GM23338 (cell line): ENCODE measurements around the gene RSU1. TPM values are rescaled to one million over a fixed set of nuclear protein-coding genes. Genes with fewer than 3 reads are reported as not detected.
A peak's percentile ranks its signal among the peaks of the same experiment; 100 is the strongest.

ENCODE experiments used
- ATAC-seq: fragments of 200-7000 bp; cut with Tn5 transposase; 3 replicates; pipeline ENCODE4 v1.9.1; 2020
- DNase-seq: peaks from one replicate; pipeline ENCODE4 v3.0.0-alpha.2; 2015; ENCODE audit warnings: low spot score
- H2AFZ ChIP-seq: fragments of 200-600 bp; sonication (generic); 2 replicates; pipeline ENCODE4 v1.8.0; 2016; ENCODE audit warnings: antibody characterized with exemption, mild to moderate bottlenecking, moderate library complexity
- H3F3A ChIP-seq: fragments of 200-600 bp; sonication (generic); replicated peaks from 2 replicates; pipeline ENCODE4 v1.8.0; 2017; ENCODE audit warnings: antibody characterized with exemption, mixed run types, low read depth
- H3K27ac ChIP-seq: fragments of 200-600 bp; sonication (generic); 2 replicates; pipeline ENCODE4 v1.6.1; 2016; ENCODE audit warnings: low read depth
- H3K27me3 ChIP-seq: fragments of 200-600 bp; sonication (generic); 2 replicates; pipeline ENCODE4 v1.8.0; 2016; ENCODE audit warnings: mild to moderate bottlenecking, mixed run types, moderate library complexity; ENCODE audit not compliant: insufficient read depth
- H3K36me3 ChIP-seq: fragments of 200-600 bp; sonication (generic); 2 replicates; pipeline ENCODE4 v1.8.0; 2016; ENCODE audit warnings: mild to moderate bottlenecking; ENCODE audit not compliant: insufficient read depth
- H3K4me1 ChIP-seq: fragments of 200-600 bp; sonication (generic); 2 replicates; pipeline ENCODE4 v1.8.0; 2016; ENCODE audit warnings: mild to moderate bottlenecking, moderate library complexity; ENCODE audit not compliant: insufficient read depth
- H3K4me2 ChIP-seq: fragments of 200-600 bp; sonication (generic); 2 replicates; pipeline ENCODE4 v1.7.1; 2017; ENCODE audit warnings: mixed run types
- H3K4me3 ChIP-seq: fragments of 200-600 bp; sonication (generic); 2 replicates; pipeline ENCODE4 v1.6.1; 2016; ENCODE audit warnings: mixed run types
- H3K79me2 ChIP-seq: fragments of 200-600 bp; sonication (generic); replicated peaks from 2 replicates; pipeline ENCODE4 v1.8.0; 2017; ENCODE audit warnings: mild to moderate bottlenecking; ENCODE audit not compliant: insufficient read depth
- H3K9me2 ChIP-seq: fragments of 200-600 bp; sonication (generic); 2 replicates; pipeline ENCODE4 v1.8.0; 2017; ENCODE audit not compliant: insufficient read depth
- H4K20me1 ChIP-seq: fragments of 200-600 bp; sonication (generic); replicated peaks from 2 replicates; pipeline ENCODE4 v1.8.0; 2017; ENCODE audit warnings: mild to moderate bottlenecking; ENCODE audit not compliant: insufficient read depth
- H3K27ac Mint-ChIP-seq: 2 replicates; pipeline ENCODE4 v1.8.0; 2020; ENCODE audit warnings: inconsistent platforms, mild to moderate bottlenecking, moderate library complexity, mixed read lengths
- H3K27me3 Mint-ChIP-seq: 3 replicates; pipeline ENCODE4 v1.8.0; 2022; ENCODE audit warnings: low read depth, mild to moderate bottlenecking, moderate library complexity, mixed read lengths, inconsistent platforms; ENCODE audit not compliant: insufficient read depth, poor library complexity
- H3K36me3 Mint-ChIP-seq: 3 replicates; pipeline ENCODE4 v1.8.0; 2021; ENCODE audit warnings: low read depth, mild to moderate bottlenecking, inconsistent platforms, moderate library complexity, mixed read lengths
- H3K4me1 Mint-ChIP-seq: 3 replicates; pipeline ENCODE4 v1.8.0; 2020; ENCODE audit warnings: mild to moderate bottlenecking, inconsistent platforms, mixed read lengths
- H3K4me3 Mint-ChIP-seq: 3 replicates; pipeline ENCODE4 v1.8.0; 2021; ENCODE audit warnings: moderate library complexity, mild to moderate bottlenecking, inconsistent platforms, mixed read lengths
- H3K9me3 Mint-ChIP-seq: 3 replicates; pipeline ENCODE4 v1.8.0; 2020; ENCODE audit warnings: moderate library complexity, mild to moderate bottlenecking, inconsistent platforms, mixed read lengths
- EZH2 ChIP-seq: fragments of 200-600 bp; sonication (generic); IDR thresholded peaks from one replicate; pipeline ENCODE4 v1.8.0; 2017; ENCODE audit warnings: antibody characterized with exemption, mild to moderate bottlenecking, low read depth; ENCODE audit not compliant: unreplicated experiment
- EZH2phosphoT487 ChIP-seq: fragments of 200-600 bp; sonication (generic); IDR thresholded peaks from one replicate; pipeline ENCODE4 v1.8.1; 2018; ENCODE audit warnings: antibody characterized with exemption; ENCODE audit not compliant: unreplicated experiment
- NANOG ChIP-seq: IDR thresholded peaks from 2 replicates; pipeline ENCODE4 v1.6.1; 2016; ENCODE audit warnings: antibody characterized with exemption, borderline replicate concordance
- POLR2AphosphoS5 ChIP-seq: IDR thresholded peaks from 2 replicates; pipeline ENCODE4 v1.6.1; 2016; ENCODE audit warnings: antibody characterized with exemption, low read depth
- STAT1 ChIP-seq: IDR thresholded peaks from one replicate; pipeline ENCODE4 v1.6.1; 2016; ENCODE audit warnings: antibody characterized with exemption; ENCODE audit not compliant: unreplicated experiment
- polyA plus RNA-seq: library from polyadenylated mRNA; unstranded; fragments of >200 nt; fragmentation: Nextera tagmentation; extraction: Ambion mirVana; gene quantifications from 2 replicates; pipeline ENCODE4 v1.2.1, GENCODE V29; 2016
- total RNA-seq: library from RNA; depleted of rRNA; stranded (reverse); fragments of >200 nt; shearing (Covaris generic); gene quantifications from 2 replicates; pipeline ENCODE4 v1.2.3, GENCODE V29; 2014
- TF ChIP-seq, protein P1 (sequence below), 2 experiments: fragments of 200-600 bp in 1 of 2; sonication (generic) in 1 of 2; conservative IDR thresholded peaks; 2 replicates each; pipeline versions ENCODE4 v1.5.1 to v1.6.1; 2016 to 2017; ENCODE audit warnings: antibody characterized with exemption in 2 of 2, low read depth in 2 of 2, mild to moderate bottlenecking in 2 of 2, moderate library complexity in 1 of 2
- TF ChIP-seq, protein P2 (sequence below): IDR thresholded peaks from 2 replicates; pipeline ENCODE4 v1.6.1; 2016; ENCODE audit warnings: antibody characterized with exemption

RSU1 gene
- total and polyA plus RNA-seq, 2 experiments from 2014 or later = 62.7 to 96.2 TPM

DNA sequence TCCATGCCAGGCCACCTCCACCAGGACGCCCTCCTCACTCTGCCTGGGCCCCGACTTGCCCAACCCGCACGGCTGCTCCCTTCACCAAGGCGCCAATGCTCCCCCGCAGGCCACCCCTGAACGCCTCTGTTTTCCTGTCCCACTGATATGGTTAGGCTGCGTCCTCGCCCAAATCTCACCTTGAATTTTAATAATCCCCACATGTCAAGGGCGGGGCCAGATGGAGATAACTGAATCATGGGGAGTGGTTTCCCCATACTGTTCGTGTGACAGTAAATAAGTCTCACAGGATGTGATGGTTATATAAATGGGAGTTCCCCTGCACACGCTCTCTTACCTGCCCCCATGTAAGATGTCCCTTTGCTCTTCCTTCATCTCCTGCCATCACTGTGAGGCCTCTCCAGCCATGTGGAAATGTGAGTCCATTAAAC lies 29.8 kb downstream of the RSU1 start (continued):
- TF ChIP-seq, protein P1, sequence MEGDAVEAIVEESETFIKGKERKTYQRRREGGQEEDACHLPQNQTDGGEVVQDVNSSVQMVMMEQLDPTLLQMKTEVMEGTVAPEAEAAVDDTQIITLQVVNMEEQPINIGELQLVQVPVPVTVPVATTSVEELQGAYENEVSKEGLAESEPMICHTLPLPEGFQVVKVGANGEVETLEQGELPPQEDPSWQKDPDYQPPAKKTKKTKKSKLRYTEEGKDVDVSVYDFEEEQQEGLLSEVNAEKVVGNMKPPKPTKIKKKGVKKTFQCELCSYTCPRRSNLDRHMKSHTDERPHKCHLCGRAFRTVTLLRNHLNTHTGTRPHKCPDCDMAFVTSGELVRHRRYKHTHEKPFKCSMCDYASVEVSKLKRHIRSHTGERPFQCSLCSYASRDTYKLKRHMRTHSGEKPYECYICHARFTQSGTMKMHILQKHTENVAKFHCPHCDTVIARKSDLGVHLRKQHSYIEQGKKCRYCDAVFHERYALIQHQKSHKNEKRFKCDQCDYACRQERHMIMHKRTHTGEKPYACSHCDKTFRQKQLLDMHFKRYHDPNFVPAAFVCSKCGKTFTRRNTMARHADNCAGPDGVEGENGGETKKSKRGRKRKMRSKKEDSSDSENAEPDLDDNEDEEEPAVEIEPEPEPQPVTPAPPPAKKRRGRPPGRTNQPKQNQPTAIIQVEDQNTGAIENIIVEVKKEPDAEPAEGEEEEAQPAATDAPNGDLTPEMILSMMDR (conservative IDR thresholded peaks at IDR 0.05; ENCODE audit: low read depth in 2 of 2) = no peak
- TF ChIP-seq NANOG (no peak), EZH2phosphoT487 (no peak), STAT1 (no peak), EZH2 (no peak)

DNA sequence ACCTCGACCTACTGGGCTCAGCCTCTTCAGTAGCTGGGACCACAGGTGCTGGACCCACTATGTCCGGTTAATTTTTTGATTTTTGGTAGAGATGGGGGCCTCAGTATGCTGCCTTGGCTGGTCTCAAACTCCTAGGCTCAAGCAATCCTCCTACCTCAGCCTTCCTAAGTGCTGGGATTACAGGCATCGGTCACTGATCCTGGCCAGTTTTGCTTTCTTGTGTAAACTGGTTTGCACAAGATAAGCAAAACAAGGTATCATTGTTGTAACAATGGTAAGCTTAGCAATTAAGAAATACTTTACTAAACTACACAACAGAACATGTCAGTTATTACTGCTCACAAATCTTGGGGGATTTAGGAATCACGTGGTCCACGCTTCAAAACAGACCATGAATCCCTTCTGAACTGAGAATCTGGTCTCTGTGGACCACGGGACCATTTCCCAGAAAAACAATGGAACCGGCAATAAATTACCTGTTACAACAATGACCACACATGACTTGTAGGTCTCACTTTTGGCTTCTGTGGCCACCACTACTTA lies 36.8 kb downstream of the RSU1 start:
- 0 out of 2 replicates have a peak overlapping the region, but pooled peaks have one; percentile 68 for H3K4me2 ChIP-seq
- no peaks in the 10 kb centered on the region for H3K36me3 ChIP-seq
- H3K4me3 ChIP-seq = no peak overlapping the region
- H3K27ac Mint-ChIP-seq = 0 out of 2 replicates have a peak overlapping the region, but pooled peaks have one; percentile 47
- no peaks in the 10 kb centered on the region for H3F3A ChIP-seq
- no peaks in the 10 kb centered on the region for H4K20me1 ChIP-seq
- TF ChIP-seq, protein P1 (conservative IDR thresholded peaks at IDR 0.05; ENCODE audit: low read depth in 2 of 2) = no peak
- no peak for TF ChIP-seq POLR2AphosphoS5
- no peak for TF ChIP-seq EZH2phosphoT487
- no peak for TF ChIP-seq NANOG
- TF ChIP-seq EZH2 = no peak
- H3K9me2 ChIP-seq = no peaks in the 10 kb centered on the region
- H3K36me3 Mint-ChIP-seq = no peaks in the 10 kb centered on the region
- H2AFZ ChIP-seq = no peak overlapping the region
- no peak overlapping the region; the same call in 1 of the 2 replicates for H3K27ac ChIP-seq
- H3K79me2 ChIP-seq = peaks cover 4% of the 10 kb centered on the region; the same call in 1 of the 2 replicates
- DNase-seq (no peak), ATAC-seq (no peak)
- H3K27me3 ChIP-seq = no peaks in the 10 kb centered on the region
- H3K27me3 Mint-ChIP-seq = peaks cover 3% of the 10 kb centered on the region
- H3K9me3 Mint-ChIP-seq = no peaks in the 10 kb centered on the region
- peaks cover 22% of the 10 kb centered on the region for H3K4me1 ChIP-seq
- no peak overlapping the region for H3K4me3 Mint-ChIP-seq
- peaks cover 35% of the 10 kb centered on the region for H3K4me1 Mint-ChIP-seq

DNA sequence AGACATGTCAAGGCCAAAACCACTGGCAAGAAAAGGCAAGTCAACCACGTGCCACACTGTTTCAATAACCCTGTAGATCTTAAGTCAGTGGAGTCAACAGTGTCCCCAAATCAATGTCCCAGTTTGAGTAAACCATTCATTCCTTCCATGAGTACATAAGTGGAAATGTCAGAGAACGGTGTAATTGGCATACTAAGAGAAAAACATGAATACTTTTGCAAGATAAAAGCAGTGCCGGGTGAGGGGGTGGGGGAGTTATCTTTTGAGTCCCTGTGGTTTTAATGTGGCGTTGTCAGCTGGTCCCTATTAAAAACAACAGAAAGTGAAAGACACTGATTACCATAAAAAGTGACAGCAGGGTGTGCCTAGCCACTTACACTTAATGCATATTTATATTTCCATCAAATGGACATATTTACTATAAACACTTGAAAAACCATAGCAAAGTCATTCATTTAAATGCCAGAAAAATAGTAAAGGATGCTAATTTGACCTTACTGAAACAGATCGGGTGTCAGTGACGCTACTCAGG lies 37.8 kb downstream of the RSU1 start:
- Mint-ChIP-seq H3K9me3 (no peaks in the 10 kb centered on the region), H3K27ac (peak overlapping the region; percentile 29; the same call in 1 of the 2 replicates), H3K4me3 (no peak overlapping the region), H3K27me3 (peaks cover 3% of the 10 kb centered on the region), H3K36me3 (no peaks in the 10 kb centered on the region), H3K4me1 (peaks cover 35% of the 10 kb centered on the region)
- Histone ChIP-seq H3K9me2 (no peaks in the 10 kb centered on the region), H3F3A (no peaks in the 10 kb centered on the region), H3K27me3 (no peaks in the 10 kb centered on the region), H3K4me1 (peaks cover 22% of the 10 kb centered on the region), H3K4me2 (peak overlapping the region; percentile 68), H4K20me1 (no peaks in the 10 kb centered on the region), H3K4me3 (no peak overlapping the region; the same call in 1 of the 2 replicates), H2AFZ (no peak overlapping the region), H3K27ac (no peak overlapping the region), H3K79me2 (peaks cover 4% of the 10 kb centered on the region; the same call in 1 of the 2 replicates), H3K36me3 (no peaks in the 10 kb centered on the region)
- no peak for ATAC-seq
- no peak for DNase-seq
- no peak for TF ChIP-seq STAT1
- TF ChIP-seq, protein P2, sequence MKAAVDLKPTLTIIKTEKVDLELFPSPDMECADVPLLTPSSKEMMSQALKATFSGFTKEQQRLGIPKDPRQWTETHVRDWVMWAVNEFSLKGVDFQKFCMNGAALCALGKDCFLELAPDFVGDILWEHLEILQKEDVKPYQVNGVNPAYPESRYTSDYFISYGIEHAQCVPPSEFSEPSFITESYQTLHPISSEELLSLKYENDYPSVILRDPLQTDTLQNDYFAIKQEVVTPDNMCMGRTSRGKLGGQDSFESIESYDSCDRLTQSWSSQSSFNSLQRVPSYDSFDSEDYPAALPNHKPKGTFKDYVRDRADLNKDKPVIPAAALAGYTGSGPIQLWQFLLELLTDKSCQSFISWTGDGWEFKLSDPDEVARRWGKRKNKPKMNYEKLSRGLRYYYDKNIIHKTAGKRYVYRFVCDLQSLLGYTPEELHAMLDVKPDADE = no peak
- no peak for TF ChIP-seq POLR2AphosphoS5
- TF ChIP-seq EZH2 = no peak
- TF ChIP-seq NANOG = no peak
